Progenitor cell of endocrine pancreas (in vitro differentiated cells): ENCODE data around the gene GALNTL6. TPM values are rescaled to one million over a fixed set of nuclear protein-coding genes. Genes with fewer than 3 reads are reported as not detected.

Experiments
- DNase-seq: peaks from one replicate; pipeline ENCODE4 v3.0.0; 2021; ENCODE audit warnings: low spot score; ENCODE audit not compliant: unreplicated experiment
- H3K27ac Mint-ChIP-seq: 2 replicates; pipeline ENCODE4 v1.8.0; 2021; ENCODE audit warnings: mild to moderate bottlenecking, moderate library complexity, mixed read lengths
- H3K27me3 Mint-ChIP-seq: 2 replicates; pipeline ENCODE4 v1.8.0; 2021; ENCODE audit warnings: mixed read lengths
- H3K36me3 Mint-ChIP-seq: 2 replicates; pipeline ENCODE4 v1.8.0; 2022; ENCODE audit warnings: mixed read lengths; ENCODE audit not compliant: insufficient read depth
- H3K4me1 Mint-ChIP-seq: 2 replicates; pipeline ENCODE4 v1.8.0; 2021; ENCODE audit warnings: low read depth, mixed read lengths
- H3K4me3 Mint-ChIP-seq: 2 replicates; pipeline ENCODE4 v1.8.0; 2021; ENCODE audit warnings: low read depth, mild to moderate bottlenecking, moderate library complexity, mixed read lengths
- H3K9me3 Mint-ChIP-seq: 2 replicates; pipeline ENCODE4 v1.8.0; 2021; ENCODE audit warnings: low read depth, mixed read lengths
- total RNA-seq: library from RNA; stranded (reverse); gene quantifications from 2 replicates; pipeline ENCODE4 v1.2.1, GENCODE V29; 2021
- TF ChIP-seq, protein P1 (sequence below): fragments of 200-600 bp; sonication (generic); IDR thresholded peaks from one replicate; pipeline ENCODE4 v1.5.0; 2021; ENCODE audit warnings: antibody characterized with exemption, mild to moderate bottlenecking; ENCODE audit not compliant: unreplicated experiment

The GALNTL6 gene
- total RNA-seq, 1 donor from 2014 or later, result 0.14 TPM

DNA sequence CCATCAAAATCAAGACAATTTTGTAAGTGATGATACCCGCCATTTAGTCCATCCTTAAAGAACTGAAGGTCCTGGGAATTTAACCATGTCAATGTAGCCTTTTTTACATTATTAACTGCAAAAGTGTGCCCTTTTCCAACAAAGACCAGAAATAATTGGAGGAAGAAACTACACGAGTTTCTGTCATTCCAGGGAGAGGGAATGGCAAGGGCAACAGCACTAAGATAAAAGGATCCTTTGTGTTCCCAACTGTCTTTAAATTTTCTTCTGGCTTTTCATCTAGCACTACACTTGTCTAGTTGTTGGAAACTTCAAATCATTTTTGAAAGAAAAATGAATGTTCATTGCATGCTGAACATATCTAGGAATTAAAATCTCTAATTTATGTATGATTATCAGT lies 286.2 kb downstream of the GALNTL6 start:
- H3K27ac Mint-ChIP-seq, result no peak overlapping the region
- H3K36me3 Mint-ChIP-seq, result no peaks in the 10 kb centered on the region
- no peak overlapping the region for H3K4me3 Mint-ChIP-seq
- H3K27me3 Mint-ChIP-seq, result no peaks in the 10 kb centered on the region
- peaks cover 5% of the 10 kb centered on the region for H3K4me1 Mint-ChIP-seq
- TF ChIP-seq, protein P1, sequence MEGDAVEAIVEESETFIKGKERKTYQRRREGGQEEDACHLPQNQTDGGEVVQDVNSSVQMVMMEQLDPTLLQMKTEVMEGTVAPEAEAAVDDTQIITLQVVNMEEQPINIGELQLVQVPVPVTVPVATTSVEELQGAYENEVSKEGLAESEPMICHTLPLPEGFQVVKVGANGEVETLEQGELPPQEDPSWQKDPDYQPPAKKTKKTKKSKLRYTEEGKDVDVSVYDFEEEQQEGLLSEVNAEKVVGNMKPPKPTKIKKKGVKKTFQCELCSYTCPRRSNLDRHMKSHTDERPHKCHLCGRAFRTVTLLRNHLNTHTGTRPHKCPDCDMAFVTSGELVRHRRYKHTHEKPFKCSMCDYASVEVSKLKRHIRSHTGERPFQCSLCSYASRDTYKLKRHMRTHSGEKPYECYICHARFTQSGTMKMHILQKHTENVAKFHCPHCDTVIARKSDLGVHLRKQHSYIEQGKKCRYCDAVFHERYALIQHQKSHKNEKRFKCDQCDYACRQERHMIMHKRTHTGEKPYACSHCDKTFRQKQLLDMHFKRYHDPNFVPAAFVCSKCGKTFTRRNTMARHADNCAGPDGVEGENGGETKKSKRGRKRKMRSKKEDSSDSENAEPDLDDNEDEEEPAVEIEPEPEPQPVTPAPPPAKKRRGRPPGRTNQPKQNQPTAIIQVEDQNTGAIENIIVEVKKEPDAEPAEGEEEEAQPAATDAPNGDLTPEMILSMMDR, result no peak
- H3K9me3 Mint-ChIP-seq, result no peaks in the 10 kb centered on the region
- no peak for DNase-seq

- no peak overlapping the region for H3K27ac Mint-ChIP-seq
- TF ChIP-seq, protein P1, result no peak
These were observed 290.3 kb downstream of the GALNTL6 start for GRCh38 chr4:172103456-172103855.

GRCh38 chr4:172104539-172104938 lies 291.3 kb downstream of the GALNTL6 start:
- H3K36me3 Mint-ChIP-seq, result no peaks in the 10 kb centered on the region
- H3K4me1 Mint-ChIP-seq, result no peaks in the 10 kb centered on the region
- H3K9me3 Mint-ChIP-seq, result no peaks in the 10 kb centered on the region

More at GRCh38 chr4:172103456-172103855, 290.3 kb downstream of the GALNTL6 start:
- Mint-ChIP-seq H3K27me3 (no peaks in the 10 kb centered on the region), H3K4me3 (no peak overlapping the region), H3K9me3 (no peaks in the 10 kb centered on the region), H3K36me3 (no peaks in the 10 kb centered on the region), H3K4me1 (no peaks in the 10 kb centered on the region)
- DNase-seq, result no peak

DNA sequence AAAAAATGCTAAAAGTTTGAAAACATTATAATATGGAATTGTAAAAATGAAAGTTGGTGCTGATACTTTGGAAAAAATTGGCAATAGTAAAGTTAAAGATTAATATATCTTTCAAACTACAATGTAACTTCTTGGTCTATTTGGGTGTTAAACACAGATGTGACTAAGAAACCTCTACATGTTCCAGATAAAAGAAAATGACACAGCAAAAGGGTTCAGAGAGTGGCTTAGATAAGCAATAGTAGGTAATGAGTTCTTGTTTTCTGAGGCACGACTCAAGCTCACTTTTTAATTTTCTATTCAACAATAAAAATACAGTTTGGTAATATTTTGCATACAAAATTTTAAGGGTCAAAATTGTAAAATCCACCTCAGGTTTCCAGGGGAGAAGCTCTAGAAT lies 292.7 kb downstream of the GALNTL6 start:
- Mint-ChIP-seq H3K4me3 (no peak overlapping the region), H3K9me3 (no peaks in the 10 kb centered on the region), H3K27me3 (no peaks in the 10 kb centered on the region), H3K36me3 (no peaks in the 10 kb centered on the region), H3K27ac (no peak overlapping the region), H3K4me1 (no peaks in the 10 kb centered on the region)
- no peak for DNase-seq
- TF ChIP-seq, protein P1, result no peak

More at GRCh38 chr4:172104539-172104938, 291.3 kb downstream of the GALNTL6 start:
- Mint-ChIP-seq H3K27me3 (no peaks in the 10 kb centered on the region), H3K4me3 (no peak overlapping the region), H3K27ac (no peak overlapping the region)
- TF ChIP-seq, protein P1, result no peak
- DNase-seq, result no peak

- no peaks in the 10 kb centered on the region for H3K4me1 Mint-ChIP-seq
- no peak for DNase-seq
- no peaks in the 10 kb centered on the region for H3K36me3 Mint-ChIP-seq
- H3K27me3 Mint-ChIP-seq, result no peaks in the 10 kb centered on the region
- H3K9me3 Mint-ChIP-seq, result no peaks in the 10 kb centered on the region
- TF ChIP-seq, protein P1, result no peak
- no peak overlapping the region for H3K27ac Mint-ChIP-seq
- no peak overlapping the region for H3K4me3 Mint-ChIP-seq
These were observed 296.3 kb downstream of the GALNTL6 start for GRCh38 chr4:172109466-172109865.
